Activated naive CD4-positive, alpha-beta T cell (primary cell): Measurements from ENCODE around the gene CCM2.

Experiments
- DNase-seq, 4 experiments: peaks; one replicate each; lab custom pipeline; 2025; lab: John Stamatoyannopoulos, UW

The CCM2 gene

GRCh38 chr7:45000093-45001032 lies at the start of gene CCM2:
CCM2 (plus strand) TSS chr7:45000201; CDS start chr7:45000334, 133 bp downstream.
- DNase-seq: no peak

- DNase-seq: no peak
Measured at GRCh38 chr7:44953156-44953555, 46.8 kb upstream of the CCM2 start.

- no peak for DNase-seq
Measured at GRCh38 chr7:44955733-44956132, 44.3 kb upstream of the CCM2 start.

GRCh38 chr7:44956157-44956766 lies 43.7 kb upstream of the CCM2 start:
- no peak for DNase-seq

- DNase-seq: no peak
Measured at GRCh38 chr7:44958645-44959344, 41.2 kb upstream of the CCM2 start.

GRCh38 chr7:44959433-44959951 lies 40.5 kb upstream of the CCM2 start:
- DNase-seq: no peak

GRCh38 chr7:44960011-44960580 lies 39.9 kb upstream of the CCM2 start:
- no peak for DNase-seq

- DNase-seq: no peak
Measured at GRCh38 chr7:44961844-44962482, 38.0 kb upstream of the CCM2 start.

- DNase-seq: no peak
Measured at GRCh38 chr7:44962483-44963251, 37.3 kb upstream of the CCM2 start.

- DNase-seq: no peak
Measured at GRCh38 chr7:44963364-44964290, 36.4 kb upstream of the CCM2 start.

GRCh38 chr7:44964384-44964830 lies 35.6 kb upstream of the CCM2 start:
- DNase-seq: no peak

GRCh38 chr7:44964831-44965440 lies 35.1 kb upstream of the CCM2 start:
- no peak for DNase-seq

GRCh38 chr7:44965441-44965903 lies 34.5 kb upstream of the CCM2 start:
- no peak for DNase-seq

- DNase-seq: no peak
Measured at GRCh38 chr7:44965937-44966730, 33.9 kb upstream of the CCM2 start.

GRCh38 chr7:44966731-44967538 lies 33.1 kb upstream of the CCM2 start:
- DNase-seq: no peak

GRCh38 chr7:44967571-44968446 lies 32.2 kb upstream of the CCM2 start:
- DNase-seq: no peak
